HG02884 (cell line): ENCODE measurements around the gene COL4A2.

ENCODE experiments used
- ATAC-seq: cut with Tn5 transposase; IDR thresholded peaks from one replicate; pipeline ENCODE4 v1.9.1; 2021; ENCODE audit warnings: mild to moderate bottlenecking, moderate library complexity; ENCODE audit not compliant: unreplicated experiment

The COL4A2 gene

DNA sequence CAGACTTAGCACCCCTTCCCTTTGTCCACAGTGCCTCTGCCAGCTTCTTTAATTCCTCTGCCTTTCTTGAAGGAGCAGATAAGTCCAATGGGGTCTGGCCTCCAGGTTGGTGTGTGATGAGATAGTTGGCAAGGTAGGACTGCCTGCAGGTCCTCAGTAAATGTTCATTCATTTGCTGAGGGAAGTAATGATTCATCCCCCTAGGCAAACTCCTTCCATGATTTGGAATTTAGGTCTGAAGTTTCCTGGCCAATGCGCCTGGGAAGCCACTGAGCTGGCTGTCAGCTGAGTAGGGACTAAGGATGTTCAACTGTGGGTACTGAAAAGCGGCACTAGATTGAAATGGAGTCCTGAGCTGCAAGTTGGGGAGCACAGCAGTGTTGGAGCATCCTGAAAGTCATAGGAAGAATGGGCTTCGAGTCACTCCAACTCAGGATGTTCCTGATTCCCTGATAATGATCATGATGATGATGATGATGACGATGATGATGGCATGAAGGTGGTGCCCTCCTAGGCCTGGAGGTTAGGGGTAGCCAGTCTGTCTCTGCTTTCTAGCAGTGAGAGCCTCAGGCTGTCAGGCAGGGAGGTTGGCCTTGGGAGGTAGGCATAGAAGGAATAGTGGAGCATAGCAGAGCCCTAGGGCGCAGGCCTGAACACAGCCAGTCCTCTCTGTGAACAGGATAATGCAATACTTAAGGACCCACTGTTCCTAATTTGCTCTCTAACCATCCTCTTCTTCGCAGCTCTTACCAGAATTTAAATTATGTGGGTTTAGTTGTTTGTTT lies 44.7 kb downstream of the COL4A2 start:
- ATAC-seq = no peak

DNA sequence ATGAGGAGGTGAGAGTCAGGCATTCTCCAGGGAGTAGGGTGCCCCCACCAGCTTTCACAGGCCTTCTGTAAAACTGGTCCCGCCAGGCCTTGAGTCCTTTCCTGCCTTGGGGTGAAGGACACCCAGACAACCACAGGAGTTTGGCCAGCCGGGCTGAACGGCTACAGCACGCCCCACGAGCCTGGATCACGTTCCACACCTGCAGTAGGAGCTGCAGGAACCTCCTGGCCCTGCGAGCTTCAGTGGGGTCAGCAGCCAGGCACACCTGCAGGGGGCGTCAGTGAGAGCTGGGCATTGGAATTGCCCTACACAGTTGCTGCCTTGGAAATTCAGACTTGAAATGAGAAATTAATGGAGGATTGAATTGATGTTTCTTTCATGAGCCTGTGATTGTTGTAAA lies 45.7 kb downstream of the COL4A2 start:
- ATAC-seq = no peak

DNA sequence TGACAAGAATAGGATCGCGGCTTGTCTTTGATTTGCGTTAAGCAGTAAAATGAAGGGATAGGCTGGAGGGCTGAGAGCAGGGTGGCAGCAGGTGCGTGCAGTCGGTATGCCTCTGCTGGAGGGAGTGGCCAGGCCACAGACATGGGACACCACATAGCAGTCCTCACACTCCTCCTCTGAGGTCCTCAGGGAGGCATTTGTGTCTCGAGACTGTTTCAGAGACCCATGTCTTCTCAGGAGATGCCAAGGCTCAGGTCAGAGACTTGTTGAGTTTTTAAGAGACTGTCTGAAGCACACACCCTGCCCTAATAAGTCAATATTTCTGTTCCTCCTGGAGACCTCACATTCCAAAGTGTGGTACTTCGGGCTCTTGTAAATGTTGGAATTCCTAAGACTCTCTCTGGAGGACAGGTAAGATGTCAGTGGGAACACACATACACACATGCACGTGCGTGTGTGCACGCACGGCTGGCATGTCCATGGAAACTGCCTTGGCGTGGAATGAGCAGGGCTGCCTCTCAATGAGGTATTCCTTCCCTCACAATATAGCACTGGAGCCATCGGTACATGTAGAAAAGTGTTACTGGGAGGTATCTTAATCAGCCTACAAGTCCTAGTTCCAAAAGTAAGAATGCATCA lies 46.4 kb downstream of the COL4A2 start:
- no peak for ATAC-seq

DNA sequence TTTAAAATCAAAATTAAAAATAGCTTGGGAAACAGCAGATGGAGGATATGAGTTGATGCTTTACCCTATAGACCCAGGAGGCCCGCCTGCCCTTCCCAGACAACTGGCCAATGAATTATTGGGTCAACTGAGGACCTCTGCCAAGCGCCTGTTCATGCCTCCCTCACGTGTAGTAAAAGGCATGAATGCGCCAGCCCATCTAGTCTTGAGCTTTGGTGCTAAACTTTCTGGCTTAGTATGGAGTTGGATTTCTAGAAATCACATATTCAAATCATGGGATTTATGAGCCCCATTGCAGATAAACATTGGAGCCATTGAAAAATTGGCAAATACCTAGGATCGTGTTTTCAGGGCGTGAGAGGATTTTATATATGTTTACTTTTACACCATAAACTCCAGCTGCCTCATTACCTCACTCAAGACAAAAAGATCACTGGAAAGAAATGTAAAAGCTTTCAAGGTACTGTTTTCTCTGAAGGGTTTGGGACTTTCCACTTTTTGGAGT lies 47.1 kb downstream of the COL4A2 start:
- ATAC-seq = no peak

DNA sequence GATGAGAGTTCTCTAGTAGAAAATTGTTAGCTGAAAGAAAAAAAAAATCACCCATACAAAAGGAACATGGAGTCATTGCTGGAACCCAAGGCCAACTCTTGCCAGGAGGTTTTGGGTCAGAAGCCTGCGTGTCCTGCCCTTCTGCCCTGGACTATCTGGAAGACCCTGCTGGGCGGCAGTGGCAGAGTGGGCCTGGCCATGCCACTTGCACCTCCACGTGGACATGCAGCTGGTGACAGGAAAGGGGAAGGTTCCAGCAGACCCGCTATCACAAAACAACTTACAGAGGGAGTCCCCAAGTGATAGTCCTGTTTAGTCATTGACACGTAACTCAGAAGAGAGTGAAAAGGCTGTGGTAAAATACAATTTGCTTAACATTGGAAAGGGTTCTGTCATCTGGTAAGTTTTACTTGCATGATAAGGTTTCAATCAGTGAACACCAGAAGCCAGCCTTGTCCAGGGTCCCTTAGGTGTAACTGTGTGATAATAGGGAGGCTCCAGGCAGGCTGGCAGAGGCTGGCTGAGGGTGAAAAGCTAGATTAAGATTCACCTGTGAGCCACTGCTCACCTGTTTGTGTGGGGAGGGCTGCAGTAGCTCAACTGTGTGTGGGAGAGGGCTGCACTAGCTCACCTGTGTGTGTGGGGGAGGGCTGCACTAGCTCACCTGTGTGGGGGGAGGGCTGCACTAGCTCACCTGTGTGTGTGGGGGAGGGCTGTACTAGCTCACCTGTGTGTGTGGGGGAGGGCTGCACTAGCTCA lies 47.8 kb downstream of the COL4A2 start:
- ATAC-seq = no peak

DNA sequence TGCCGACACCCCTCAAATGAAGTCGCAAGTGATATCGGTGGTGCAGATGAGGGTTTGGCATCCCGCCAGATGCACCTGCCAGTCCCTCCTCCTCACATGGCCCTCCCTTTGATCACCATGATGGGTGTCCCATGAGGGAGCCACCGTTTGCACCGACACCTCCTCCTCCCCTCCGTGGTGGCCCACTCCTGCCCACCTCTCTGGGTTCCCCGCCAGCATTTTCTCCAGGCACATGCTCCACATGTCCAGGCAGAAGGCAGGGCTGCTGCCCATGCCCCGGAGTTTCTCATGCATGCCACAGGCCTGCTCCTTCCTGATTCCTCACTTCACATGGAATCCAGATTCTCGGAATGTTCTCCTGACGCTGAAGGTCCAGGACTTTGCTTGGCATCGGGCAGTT lies 49.3 kb downstream of the COL4A2 start:
- ATAC-seq = no peak

DNA sequence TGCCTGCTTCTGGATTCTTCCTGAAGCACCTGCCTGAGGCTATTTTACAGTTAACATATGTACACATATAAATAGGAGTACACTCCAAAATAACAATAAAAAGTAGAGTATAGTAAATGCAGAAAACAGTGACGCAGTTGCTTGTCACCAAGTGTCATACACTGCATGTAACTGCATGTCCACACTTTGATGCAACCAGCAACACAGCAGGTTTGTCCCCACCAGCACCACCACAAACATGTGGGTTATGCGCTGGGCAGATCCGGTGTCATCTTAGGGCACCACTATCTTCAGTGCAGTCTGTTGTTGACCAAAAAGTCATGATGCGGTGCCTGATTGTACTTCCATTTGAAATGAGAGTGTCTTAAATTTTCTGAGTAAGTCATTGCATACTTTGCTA lies 51.3 kb downstream of the COL4A2 start:
- ATAC-seq = no peak

DNA sequence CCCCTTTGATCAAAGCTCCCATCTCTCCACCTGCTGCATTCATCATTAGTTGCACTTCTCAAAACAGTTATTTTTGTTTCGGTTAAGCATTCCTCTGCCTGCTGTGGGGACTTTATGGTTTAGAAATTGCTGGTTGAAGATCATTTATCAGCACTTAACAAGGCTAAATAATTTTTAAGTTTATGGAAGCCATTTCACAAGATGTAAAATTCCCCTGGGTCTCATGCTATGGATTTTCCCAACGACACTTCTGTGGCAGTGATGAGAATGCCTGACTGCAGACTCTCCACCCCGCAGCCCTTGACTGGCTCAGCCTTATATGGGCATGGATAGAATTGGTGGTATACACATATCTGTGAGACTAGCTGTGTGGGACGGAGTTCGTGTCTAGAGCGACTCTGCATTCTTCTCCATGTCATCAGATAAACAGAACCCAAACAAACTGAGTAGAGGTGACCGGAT lies 52.8 kb downstream of the COL4A2 start:
- no peak for ATAC-seq

DNA sequence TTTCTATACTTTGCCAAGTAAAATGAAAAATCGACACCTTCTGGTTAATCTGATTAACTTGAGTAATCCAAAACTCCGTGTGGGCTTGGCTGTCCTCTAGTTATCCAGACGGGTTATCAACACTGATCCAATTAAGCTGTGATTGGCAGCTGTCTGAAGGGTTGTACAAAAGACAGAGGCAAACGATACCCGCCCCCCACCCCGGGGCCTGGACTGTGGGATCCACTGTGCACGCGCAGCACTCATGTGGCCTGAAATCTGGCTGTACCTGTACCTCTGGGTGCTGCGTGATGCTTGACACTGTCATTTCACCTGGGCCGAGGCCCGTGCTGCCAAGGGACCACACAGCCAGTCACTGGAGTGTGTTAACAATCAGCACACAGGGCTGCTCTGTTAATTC lies 53.5 kb downstream of the COL4A2 start:
- no peak for ATAC-seq

DNA sequence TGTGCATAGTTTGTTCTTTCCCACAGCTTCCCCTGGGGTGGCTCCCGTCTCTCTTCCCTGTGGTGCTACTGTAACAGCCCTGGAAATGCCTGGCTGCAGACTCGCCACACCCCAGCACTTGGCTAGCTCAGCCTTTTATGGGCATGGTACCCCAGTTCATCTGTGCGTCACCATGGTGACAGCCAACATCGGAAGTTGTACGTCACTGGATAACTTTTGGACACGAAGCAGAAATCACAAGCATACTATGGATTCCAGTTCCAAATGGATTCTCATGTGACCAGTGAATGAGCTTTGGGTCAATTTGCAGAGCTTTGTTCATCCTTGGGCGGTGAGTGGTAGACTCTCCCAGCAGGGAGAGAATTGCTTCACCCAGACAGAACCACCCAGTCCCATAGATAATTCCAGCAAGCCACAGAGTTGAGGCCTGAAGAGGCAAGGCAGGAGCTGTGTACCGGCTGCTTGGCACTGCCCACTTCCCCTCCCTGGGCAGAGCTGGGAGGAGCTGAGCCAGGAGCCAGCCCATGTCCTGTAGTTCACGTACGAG lies 54.4 kb downstream of the COL4A2 start:
- no peak for ATAC-seq

DNA sequence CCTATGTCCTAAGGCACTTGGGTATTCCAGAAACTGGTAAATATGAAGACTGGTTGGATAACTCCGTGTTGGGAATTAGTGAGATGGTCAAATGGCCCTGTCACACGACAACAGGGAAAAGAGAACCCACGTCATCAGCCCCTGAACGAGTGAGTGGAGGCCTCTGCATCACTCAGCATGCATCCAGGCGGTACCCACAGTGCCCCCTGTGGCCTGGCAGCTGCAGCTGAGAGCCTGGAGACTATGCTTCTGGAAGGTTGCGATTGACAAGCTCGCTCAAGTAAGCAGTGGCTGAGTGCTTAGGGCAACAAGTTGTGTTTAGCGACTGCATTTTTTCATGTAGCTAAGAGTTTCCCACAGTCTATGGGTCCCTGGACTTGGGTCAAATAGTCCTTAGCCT lies 55.9 kb downstream of the COL4A2 start:
- no peak for ATAC-seq

DNA sequence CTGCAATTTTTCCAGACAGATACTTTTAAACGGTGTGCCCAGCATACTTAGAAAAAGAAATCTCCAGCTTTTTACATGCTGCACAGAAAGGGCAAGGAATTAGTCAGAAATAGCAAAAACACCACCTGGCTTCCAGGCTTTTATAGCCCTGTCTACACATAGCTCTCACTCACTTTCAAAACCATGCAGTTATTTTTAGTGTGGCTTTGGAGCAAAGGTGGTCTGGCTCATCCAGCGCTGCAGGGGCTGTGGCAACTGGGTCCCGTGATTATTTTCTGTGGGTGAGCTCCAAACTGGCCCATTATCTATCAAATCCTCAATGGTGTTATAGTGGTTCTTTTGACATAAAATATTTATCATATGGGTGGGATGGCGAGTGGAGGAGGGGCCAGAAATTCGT lies 57.0 kb downstream of the COL4A2 start:
- ATAC-seq = no peak

DNA sequence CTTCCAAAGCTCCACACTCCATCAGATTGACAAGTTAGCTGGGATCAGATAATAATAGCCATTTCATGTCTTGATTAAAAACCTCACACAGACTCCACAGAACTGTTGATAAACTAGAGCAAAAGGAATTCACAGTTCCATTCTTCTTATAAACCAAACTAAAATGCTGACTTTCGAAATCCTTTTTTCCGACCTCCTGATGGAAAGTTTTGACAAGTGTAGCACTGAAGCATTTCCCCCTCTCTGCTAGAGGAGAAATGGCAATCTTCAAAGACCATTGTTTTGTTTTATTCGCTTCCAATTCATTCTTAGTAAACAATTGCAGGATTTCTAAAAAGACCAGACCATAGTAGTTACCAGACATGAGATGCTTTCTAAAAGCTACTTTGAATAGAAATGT lies 58.8 kb downstream of the COL4A2 start:
- no peak for ATAC-seq

DNA sequence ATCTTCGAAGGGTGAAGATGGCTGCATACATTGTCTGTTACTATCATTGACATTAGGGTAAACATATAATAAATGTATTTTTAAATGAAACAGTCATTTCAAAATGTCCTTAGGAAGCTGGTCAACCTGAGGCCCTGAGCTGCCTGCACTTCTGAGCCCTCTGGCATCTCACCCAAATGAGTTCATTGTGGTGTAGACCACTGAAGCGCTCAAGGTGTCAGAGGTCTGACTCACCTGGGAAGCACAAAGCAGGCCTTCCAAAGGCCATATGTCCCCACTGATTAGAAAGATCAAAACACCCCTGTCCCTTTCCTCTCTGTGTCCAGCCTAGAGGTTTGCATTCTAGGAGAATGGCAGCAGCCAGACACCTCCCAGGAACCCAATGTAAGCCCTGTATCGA lies 59.6 kb downstream of the COL4A2 start:
- no peak for ATAC-seq

DNA sequence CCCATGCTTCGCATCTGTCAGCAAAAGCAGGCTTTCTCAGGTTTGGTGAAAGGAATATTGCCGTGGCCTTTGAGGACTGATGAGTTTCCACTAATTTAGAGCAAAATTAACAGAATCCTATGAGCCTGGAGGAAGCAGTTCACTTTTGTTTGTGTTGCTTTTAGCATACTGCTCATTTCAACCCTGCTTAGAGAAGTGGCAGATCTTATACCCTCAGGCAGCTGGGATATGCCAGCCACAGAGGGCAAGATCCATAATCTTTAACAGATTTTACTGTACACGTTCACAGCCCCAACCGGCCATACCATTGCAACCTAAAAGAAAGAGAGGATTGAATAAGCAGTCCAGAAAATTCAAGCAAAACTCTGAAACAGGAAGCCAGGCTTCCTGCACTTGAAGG lies 60.5 kb downstream of the COL4A2 start:
- no peak for ATAC-seq

DNA sequence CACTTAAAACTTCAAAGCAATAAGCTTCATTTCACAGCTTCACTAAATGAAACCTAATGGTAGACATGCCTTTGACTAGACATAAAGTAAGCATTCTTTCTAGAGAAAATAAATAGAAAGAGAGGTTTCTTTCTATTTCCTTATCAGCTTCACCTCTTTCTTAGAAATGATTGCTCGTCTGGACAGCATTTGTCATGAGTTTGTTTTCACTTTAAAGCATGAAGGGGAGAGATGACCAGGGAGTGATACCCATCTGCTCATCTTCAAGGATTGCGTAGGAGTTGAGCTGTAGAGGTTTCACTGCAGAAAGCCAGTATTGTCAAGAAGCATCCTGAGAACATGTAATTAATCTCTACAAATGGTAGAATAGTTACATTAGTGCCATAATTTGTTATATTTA lies 61.3 kb downstream of the COL4A2 start:
- no peak for ATAC-seq

DNA sequence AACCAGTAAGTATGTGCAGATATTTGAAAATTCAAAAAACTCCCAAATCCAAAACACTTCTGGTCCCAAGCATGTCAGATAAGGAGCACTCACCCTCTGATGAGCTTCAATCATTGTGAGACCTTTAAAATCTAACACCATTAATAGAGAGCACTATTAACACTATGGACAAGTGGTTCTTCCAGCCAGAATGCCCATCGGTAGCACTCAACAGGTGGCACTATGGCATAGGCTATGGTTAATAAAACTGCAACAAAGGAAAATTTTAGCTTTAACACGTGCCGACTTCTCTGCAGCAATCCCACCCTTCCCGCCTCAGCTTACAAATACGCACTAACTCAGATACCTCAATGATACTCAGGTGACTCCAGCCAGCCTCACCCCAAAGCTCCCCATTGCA lies 62.3 kb downstream of the COL4A2 start:
- no peak for ATAC-seq

DNA sequence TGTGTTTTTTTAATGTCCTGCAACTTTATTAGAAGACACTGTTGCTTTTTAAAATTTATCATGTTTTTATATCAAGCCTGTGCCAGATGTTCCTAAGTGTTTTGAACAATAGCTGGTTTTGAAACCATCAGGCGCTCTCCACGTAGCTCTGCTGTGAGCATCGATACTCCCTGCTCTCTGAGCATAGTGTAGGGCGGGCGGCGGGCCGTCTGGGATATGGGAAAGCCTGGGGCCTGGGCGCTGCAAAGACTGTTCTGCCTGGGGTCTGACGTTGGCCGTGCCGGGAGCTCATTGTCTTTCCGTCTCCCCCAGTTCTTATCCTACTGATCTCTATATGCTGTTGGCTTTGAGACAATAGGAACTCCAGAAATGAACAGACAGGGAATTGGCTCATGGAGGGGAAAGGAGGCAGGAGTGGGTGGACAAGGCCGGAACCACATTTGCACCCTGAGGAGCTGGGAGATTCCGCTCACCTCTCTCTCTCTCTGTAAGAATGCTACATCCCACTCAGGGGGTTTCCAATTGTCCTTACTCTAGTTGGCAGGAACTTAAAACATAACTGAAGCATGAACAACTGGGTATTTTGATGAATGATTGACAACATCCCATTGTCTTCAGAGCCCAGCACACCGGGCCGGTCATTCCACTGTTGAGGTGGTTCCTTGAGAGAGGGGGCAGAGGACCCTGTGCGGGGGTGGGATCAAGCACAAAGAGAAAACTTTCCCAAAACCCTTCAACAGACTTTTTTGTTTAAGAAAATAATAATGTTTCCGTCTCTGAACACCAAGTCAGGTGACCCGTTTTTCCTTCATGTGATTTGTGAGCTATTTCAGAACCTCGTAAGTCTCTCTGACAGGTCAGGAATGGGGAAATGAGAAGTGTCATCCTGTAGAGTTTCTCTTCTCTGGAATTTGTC lies 64.7 kb downstream of the COL4A2 start:
- peak; percentile 55 for ATAC-seq

DNA sequence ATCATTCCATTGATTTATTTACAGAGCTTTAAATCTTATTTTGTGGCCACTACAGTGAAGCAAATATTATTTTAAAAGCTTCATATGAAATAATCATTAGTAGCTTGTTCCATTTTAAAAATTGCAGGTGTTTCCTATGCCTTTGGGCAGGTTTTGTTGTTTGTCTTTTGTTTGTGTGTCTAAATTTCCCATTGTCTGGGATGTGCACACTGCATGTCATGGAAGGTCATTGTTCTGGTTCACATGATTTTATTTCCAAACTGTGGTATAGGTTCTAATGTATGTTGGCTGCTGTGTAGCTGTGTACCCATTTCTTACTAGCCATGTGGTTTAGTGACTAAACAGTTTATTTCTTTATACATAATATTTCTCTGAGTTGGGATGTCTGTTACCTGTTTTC lies 65.6 kb downstream of the COL4A2 start:
- no peak for ATAC-seq

DNA sequence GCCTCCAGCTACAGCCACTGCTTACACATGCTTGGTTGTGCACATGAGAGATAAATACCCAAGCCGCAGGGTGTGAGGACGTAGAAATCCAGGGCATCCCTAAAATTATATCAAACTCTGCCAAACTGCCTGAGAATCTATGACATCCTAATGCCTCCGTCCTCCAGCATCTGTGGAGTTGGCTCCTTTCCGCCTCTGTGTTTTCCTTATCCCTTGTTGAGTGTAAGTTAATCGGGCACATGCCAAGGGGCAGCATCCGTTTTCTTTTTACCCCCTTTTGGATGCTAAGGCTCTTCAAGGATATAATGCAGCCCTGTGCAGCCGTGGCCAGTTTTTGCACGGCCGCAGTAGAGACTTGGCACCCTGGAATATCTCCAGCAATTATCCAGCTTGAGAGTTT lies 66.5 kb downstream of the COL4A2 start:
- ATAC-seq = no peak
